Endometrial microvascular endothelial cells (primary cell): Measurements from ENCODE around the gene UBXN1. TPM values are rescaled to one million over a fixed set of nuclear protein-coding genes. Genes with fewer than 3 reads are reported as not detected.

Experiments
- in situ Hi-C: cut with HindIII; loops from 2 replicates; pipeline ENCODE4 v1.10.0; 2017; ENCODE audit warnings: low sequenced_read_pairs, low pct_unique_long_range_greater_than_20kb; ENCODE audit errors: inconsistent ontology term
- total RNA-seq: library from RNA; depleted of rRNA; stranded (reverse); fragments of >200 nt; gene quantifications from one replicate; pipeline ENCODE4 v1.2.3, GENCODE V29; 2015; ENCODE audit errors: inconsistent ontology term

Gene UBXN1, protein sequence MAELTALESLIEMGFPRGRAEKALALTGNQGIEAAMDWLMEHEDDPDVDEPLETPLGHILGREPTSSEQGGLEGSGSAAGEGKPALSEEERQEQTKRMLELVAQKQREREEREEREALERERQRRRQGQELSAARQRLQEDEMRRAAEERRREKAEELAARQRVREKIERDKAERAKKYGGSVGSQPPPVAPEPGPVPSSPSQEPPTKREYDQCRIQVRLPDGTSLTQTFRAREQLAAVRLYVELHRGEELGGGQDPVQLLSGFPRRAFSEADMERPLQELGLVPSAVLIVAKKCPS
- 89.8 TPM for total RNA-seq

DNA sequence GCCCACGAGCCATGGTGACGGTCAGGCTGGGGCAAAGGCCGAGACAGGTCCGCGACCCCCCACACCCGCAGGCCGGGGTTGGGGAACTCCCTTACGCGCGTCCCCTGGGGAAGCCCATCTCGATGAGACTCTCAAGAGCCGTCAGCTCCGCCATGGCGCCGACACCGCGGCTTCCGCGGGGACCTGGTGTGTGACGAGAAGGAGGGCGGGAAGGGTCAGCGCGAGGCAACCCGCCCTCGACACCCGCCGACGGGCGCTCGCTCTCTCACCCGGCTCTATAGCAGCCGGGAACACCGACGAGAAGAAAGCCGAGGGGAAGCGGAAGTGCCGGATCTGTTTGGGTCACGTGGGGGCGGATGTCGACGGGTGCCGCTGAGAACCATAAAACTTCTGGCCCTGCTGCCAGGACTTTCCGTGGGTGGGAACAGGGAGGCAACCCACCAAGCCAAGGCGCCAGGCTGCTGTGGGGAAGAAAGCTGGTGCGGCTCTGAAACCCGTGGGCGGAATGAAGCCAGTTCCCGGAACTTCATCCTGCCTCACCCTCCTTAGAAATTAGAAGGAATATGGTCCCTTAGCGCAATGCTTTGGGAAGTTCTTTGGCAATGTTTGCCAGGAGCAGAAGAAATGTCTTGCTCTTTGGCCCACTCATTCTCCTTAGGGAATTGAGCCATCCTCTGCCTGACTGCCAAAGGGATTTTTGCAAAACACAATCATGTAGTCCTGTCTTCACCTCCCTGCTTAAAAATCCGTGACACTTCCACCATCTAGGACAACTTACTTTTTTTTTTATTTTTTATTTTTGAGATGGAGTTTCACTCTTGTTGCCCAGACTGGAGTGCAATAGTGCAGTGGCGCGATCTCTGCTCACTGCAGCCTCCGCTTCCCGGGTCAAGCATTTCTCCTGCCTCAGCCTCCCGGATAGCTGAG, at the start of gene UBXN1:
Gene UBXN1, minus strand, starts transcription at position 304 of the 927 bp plus-strand sequence. Its CDS starts 150 bp downstream, at position 154.
- in situ Hi-C loops, result no loop called here

GRCh38 chr11:62728171-62728988, 49.5 kb upstream of the UBXN1 start, which contains the start of gene TTC9C:
TSS of gene TTC9C (plus strand) at chr11:62728486. CDS start at chr11:62728849, 363 bp downstream.
- in situ Hi-C loops, result no loop called here

GRCh38 chr11:62727872-62728170, 48.9 kb upstream of the UBXN1 start:
- in situ Hi-C loops, result no loop called here

DNA sequence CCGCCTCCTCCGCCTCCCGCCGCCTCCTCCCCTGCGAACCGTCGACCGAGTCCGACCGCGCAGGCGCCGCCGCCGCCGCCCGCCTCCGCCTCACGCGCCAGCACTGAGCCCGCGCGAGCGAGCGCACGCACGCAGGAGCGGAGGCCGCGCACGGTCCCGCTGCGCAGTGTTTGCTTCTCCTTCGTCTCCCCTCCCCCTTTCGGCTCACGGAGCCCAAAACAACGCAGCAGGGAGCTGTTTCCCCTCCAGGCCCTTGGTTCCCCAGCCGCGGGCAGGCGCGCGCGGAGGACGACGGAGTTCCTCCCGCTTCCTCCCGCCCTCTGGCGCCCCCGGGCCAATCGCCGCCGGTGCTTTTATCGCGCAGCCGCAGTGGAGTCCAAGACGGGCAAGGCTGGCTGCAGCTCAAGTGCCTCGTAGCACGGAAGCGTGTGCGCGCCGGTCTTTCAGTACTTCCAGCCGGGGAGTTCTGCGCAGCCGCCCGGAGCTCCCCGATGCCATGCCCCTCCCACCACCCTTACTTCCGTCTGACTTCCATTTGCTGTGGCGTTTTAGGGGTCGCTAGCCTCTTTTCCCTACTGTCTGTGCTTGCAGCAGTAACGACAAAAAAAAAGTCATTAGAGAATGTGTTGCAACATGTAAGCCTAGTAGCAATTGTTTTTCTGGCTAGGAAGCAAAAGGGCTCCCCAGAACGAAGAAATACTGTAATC, 48.4 kb upstream of the UBXN1 start, which contains the start of gene HNRNPUL2:
Gene HNRNPUL2, minus strand, starts transcription at position 293 of the 707 bp plus-strand sequence. CDS start 301 bp downstream, outside the sequence.
- in situ Hi-C loops, result no loop called here

DNA sequence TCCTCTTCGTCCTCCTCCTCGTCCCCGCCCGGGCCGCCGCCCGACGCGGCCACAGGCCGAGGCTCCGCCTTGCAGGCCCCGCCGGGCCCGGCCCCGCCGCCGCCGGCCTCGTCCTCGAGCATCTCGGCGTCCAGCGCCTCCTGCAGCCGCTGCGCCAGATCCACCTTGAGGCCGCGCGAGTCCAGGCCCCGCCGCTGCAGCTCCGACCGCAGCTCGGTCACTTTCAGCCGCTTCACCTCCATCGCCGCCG, 48.0 kb upstream of the UBXN1 start:
- in situ Hi-C loops, result no loop called here

DNA sequence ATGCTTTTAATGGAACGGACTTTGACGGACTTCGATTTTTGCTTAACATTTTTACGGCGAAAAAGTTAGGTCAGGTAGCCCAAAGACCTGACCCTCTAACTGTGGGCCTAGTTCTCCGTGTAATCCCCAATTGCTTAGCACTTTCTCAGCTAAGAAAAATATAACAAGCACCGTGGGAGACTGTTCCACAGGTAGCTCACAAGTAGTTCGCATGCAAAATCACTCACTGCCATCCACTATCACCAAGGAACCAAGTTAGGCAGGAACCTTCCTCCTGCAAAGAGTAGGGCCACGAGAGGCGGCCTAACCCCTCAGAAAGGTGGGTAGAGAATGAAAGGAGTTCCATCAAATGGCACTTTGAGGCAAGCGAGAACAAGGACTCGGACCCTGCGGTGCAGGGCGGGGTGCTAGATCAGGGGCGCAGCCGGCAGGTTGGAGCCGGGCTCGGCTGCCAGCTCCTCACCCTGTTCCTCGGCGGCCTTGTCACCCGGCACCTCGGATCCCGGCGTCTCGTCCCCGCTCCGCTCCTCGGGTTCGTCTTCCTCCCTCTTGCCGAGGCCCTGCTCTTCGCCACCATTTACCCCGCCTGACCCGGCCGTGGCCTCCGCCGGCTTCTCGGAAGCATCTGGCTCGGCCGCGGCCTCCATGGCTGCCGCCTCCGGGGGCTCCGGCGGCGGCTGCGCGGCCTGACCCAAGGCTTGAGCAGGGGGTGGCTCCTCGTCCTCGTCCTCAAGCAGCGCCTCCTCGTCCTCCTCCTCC, 47.5 kb upstream of the UBXN1 start:
- in situ Hi-C loops, result no loop called here

- in situ Hi-C loops, result no loop called here
These were observed 46.8 kb upstream of the UBXN1 start for GRCh38 chr11:62725646-62726045.

DNA sequence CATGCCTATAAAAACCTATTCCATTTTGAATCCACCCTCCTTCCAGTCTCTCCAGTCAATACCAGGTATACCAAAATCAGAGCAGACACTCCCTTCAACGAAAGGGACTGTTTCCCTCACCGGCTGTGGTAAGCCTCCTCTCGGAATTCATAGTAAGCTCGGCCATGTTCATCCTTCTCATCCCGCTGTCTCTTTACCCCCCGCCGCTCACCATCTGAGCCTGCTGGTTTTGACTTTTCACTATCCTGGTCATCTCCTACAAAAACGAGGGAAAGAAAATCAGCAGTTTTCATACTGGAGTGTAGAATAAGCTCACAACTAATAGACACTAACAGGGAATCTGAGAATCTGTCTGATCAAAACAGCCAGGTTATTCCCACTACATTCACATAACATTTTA, 45.3 kb upstream of the UBXN1 start:
- in situ Hi-C loops, result no loop called here

DNA sequence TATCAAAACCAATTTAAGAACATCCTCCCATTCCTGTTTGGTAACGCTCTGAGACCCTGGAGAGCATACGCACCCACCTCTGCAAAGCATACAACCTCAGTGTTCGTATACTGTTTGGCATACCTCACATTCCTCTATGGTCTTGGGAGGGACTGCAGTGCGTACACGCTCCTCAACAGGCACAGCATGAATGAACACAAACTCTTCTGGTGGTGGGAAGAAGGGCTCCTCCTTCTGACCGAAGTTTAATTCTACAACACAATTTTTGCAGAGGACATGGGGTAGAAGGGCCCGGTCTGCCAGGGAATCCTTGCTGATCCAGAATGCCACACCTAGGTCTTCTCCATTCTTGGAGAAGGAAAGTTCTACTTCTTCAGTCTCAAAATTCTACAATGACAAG, 43.1 kb upstream of the UBXN1 start:
- in situ Hi-C loops, result no loop called here

DNA sequence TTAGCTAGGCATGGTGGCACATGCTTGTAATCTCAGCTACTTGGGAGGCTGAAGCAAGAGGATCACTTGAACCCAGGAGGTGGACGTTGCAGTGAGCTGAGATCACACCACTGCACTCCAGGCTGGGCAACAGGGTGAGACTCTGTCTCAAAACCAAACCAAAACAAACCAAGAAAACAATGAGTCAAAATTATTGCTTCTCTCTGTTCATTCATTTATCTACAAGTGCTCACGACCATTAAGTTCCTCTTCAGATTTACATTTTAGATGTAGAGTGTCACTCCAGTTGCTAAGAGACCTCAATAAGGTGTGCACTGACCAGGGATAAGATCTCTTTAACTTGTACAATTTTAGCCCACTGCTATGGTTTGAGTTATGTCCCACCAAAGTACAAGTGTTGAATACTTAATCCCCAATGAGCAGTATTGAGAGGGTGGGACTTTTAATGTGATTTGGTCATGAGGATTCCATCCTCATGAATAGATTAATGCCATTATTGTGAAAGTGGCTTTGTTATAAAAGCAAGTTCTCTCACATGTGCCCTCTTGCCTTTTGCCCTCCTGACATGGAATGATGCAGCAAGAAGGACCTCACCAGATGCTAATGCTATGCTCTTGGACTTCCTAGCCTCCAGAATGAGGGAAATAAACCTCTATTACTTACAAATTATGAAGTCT, 40.6 kb upstream of the UBXN1 start:
- in situ Hi-C loops, result no loop called here

GRCh38 chr11:62716816-62717215, 37.9 kb upstream of the UBXN1 start:
- in situ Hi-C loops, result no loop called here

DNA sequence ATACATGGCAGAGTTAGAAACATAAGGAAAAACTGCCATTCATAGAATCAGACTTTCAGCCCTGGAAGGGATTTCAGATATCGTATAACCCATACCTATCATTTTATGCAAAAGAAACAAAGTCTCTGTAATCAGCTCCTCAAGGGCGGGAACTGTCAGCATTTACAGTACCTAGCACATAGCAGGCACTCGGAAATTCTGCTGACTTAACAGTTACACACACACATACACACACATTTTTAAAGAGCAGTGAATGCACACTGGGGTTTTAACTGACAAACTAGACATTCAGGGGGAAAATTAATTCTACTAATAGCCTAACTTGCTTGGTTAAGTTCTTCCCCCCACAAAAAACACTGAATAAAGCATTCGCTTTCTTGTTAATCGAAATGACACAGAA, 37.3 kb upstream of the UBXN1 start:
- in situ Hi-C loops, result no loop called here

DNA sequence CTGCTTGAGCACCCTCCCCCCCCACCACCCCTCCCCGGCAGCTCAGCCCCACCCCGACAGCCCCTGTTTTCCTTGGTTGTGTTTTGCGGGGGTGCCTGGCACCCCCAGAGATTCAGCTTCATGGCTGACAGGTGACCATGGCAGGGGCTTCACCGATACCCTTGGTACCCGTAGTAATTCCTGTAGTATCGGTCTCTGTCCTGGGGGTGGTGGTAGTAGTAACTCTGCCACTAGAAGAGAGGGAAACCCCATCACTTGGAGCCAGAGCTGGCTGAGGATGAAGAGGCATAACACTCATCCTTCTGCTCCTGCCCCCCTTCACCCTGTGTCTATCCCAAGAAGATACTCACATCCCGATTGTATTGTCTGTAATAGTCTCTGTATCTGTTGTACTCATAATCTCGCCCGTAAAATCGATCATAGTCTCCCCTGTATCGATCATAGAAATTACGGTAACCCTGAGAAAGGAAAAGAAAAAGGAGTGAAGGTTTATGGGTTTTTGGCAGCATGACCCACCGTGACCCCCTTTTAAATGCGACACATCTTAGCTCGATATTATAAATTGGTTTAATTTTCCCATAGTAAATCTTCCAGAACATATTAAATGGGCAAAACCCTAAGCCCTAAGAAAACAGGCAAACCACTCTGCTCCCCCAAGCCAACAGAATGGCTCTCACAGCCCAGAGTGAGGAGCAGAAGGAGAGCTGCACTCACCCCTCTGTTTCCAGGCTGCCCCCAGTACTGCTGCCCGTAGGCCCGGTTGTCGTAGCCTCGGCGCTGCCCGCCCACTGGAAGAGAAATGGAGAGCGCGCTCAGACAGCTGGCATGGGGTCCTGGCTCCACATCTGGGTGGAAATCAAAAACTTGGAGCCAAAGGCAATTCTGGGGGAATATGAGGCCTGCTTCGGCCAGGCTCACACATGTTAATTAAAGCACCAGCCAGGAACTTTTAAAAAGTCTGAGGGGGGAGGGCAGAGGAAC, 36.6 kb upstream of the UBXN1 start:
- in situ Hi-C loops, result no loop called here

- in situ Hi-C loops, result no loop called here
These were observed 34.5 kb upstream of the UBXN1 start for GRCh38 chr11:62713343-62713742.

- in situ Hi-C loops, result no loop called here
These were observed 34.0 kb upstream of the UBXN1 start for GRCh38 chr11:62712861-62713260.

GRCh38 chr11:62712276-62712812, 33.5 kb upstream of the UBXN1 start:
- in situ Hi-C loops, result no loop called here
